GM19324 (cell line): ENCODE measurements around the gene SPATA21.

Experiments
- ATAC-seq: cut with Tn5 transposase; IDR thresholded peaks from one replicate; pipeline ENCODE4 v1.9.1; 2021; ENCODE audit warnings: mild to moderate bottlenecking, moderate library complexity; ENCODE audit not compliant: unreplicated experiment, low FRiP score

The SPATA21 gene

DNA sequence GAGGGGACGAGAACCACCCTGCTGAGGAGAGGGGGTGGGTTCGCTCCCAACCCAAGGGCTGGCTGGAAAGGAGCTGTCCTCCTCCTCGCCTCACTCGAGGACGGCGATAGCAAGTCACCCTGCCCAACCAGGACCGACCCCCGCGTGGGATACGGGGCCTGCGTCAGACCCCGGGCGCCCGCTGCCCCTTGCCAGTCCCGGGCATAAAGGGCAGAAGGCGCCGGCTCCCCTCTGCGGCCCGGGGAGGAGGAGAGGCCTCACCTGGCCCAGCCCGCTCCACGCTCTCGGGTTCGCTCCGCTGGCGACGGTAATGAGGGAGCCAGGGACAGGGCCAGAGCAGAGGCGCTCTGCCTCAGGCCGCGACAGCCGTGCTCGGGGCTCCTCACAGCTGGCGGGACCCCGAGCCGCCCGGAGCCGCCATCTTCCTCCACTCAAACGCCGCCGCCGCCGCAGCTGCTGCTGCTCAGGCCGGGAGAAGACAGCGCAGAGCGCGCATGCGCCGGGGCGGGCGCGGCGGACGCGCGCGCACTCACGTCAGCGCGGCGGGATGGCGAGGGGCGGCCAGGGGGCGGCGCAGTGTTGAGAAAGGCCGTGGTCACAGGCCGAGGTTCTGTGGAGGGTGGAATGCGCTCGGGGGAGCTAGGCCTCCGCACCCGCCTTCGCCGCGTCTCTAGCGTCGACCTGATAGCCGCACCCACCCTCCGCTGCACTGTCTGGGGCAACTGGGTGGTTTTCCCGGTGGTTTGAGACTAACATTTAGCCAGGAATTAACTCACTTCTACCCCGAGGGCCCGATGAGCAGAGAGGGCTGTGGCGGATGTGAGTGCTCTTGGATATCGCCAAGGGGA, 85.0 kb downstream of the SPATA21 start, which contains the start of gene FBXO42:
FBXO42 (minus strand) TSS at position 487 of the 848 bp plus-strand sequence. CDS start 37,062 bp downstream, outside the sequence.
- ATAC-seq = peak; percentile 94

DNA sequence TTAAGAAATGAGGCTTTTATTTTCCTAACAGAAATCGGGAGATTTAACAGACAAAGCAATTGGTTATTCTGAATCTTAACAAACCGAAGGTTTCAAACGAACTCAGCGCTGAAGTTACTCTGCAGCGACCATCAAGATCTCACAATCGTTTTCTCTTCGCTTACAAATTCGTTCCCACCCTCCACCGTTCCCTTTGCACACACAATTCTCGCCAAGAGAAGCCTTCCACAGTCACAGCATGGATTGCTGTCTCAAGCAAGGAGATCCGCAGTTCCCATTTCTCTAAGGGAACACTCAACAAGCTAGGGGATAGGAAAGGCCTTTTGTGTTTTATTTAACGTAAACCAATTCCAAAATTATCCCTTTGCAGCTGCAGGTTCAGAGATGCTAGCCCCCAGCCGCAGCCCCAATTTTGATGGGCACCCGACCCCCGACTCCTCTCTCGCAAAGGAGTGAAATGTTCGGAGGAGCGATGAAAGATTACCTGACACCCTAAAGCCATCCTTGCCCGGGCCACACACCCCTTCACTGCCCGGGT, 85.7 kb downstream of the SPATA21 start:
- ATAC-seq = no peak

DNA sequence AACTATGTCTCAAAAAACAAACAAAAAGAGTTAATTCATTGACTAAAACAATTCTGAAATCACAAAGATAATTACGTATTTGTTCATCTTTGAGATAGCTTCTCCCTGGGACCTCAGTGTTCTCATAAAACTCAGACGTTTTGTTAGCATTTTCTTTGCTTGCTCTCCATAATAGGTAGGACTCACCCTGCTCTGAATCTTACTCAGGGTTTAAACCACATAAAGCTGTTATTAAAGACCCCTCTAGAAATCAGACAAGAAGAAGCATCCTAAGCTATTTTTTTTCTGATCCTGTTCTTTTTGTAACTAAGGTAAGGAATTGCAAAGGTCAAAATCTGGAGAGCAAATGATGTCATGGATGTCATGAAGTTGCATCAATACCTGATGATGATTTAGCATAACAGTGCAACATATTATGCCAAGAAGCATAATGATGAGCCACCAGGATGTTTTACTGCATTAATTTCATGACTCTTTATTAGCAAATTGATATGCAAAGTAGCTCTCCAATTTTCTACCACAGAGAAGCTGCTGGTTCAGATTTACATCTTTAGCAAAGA, 87.3 kb downstream of the SPATA21 start:
- no peak for ATAC-seq
